Measurements from ENCODE around the gene CPB1.
"Not testable (repeated sequence)": the region's sequence is repeated elsewhere in the genome, so short reads cannot be mapped to it uniquely, and the experiment has no call there.

Gene CPB1

GRCh38 chr3:148827585-148827984 is at the start of gene CPB1:
CPB1 (plus strand) TSS chr3:148827811; CDS start chr3:148827824, 13 bp downstream.
- DNase-seq (ENCODE audit: low read depth in 1 of 2, low spot score in 1 of 2), result no peak

GRCh38 chr3:148778926-148779325 is 48.7 kb upstream of the CPB1 start:
- DNase-seq (ENCODE audit: low read depth in 1 of 2, low spot score in 1 of 2), result no peak

- DNase-seq (ENCODE audit: low read depth in 1 of 2, low spot score in 1 of 2), result not testable (repeated sequence)
Observed at GRCh38 chr3:148785026-148785425, 42.6 kb upstream of the CPB1 start.

- not testable (repeated sequence) for DNase-seq (ENCODE audit: low read depth in 1 of 2, low spot score in 1 of 2)
Observed at GRCh38 chr3:148786159-148786558, 41.5 kb upstream of the CPB1 start.

GRCh38 chr3:148789146-148789545 is 38.5 kb upstream of the CPB1 start:
- no peak for DNase-seq (ENCODE audit: low read depth in 1 of 2, low spot score in 1 of 2)

GRCh38 chr3:148789906-148790305 is 37.7 kb upstream of the CPB1 start:
- no peak for DNase-seq (ENCODE audit: low read depth in 1 of 2, low spot score in 1 of 2)

GRCh38 chr3:148790370-148790769 is 37.2 kb upstream of the CPB1 start:
- no peak for DNase-seq (ENCODE audit: low read depth in 1 of 2, low spot score in 1 of 2)

- DNase-seq (ENCODE audit: low read depth in 1 of 2, low spot score in 1 of 2), result no peak
Observed at GRCh38 chr3:148790851-148791735, 36.5 kb upstream of the CPB1 start.

- DNase-seq (ENCODE audit: low read depth in 1 of 2, low spot score in 1 of 2), result no peak
Observed at GRCh38 chr3:148791920-148792319, 35.7 kb upstream of the CPB1 start.

GRCh38 chr3:148792516-148792915 is 35.1 kb upstream of the CPB1 start:
- DNase-seq (ENCODE audit: low read depth in 1 of 2, low spot score in 1 of 2), result no peak

GRCh38 chr3:148796799-148797198 is 30.8 kb upstream of the CPB1 start:
- DNase-seq (ENCODE audit: low read depth in 1 of 2, low spot score in 1 of 2), result no peak

GRCh38 chr3:148797795-148798194 is 29.8 kb upstream of the CPB1 start:
- no peak for DNase-seq (ENCODE audit: low read depth in 1 of 2, low spot score in 1 of 2)

GRCh38 chr3:148800414-148800813 is 27.2 kb upstream of the CPB1 start:
- no peak for DNase-seq (ENCODE audit: low read depth in 1 of 2, low spot score in 1 of 2)

- DNase-seq (ENCODE audit: low read depth in 1 of 2, low spot score in 1 of 2), result no peak
Observed at GRCh38 chr3:148809835-148810234, 17.8 kb upstream of the CPB1 start.

GRCh38 chr3:148815316-148816110 is 12.1 kb upstream of the CPB1 start:
- DNase-seq (ENCODE audit: low read depth in 1 of 2, low spot score in 1 of 2), result no peak

GRCh38 chr3:148816427-148816826 is 11.2 kb upstream of the CPB1 start:
- DNase-seq (ENCODE audit: low read depth in 1 of 2, low spot score in 1 of 2), result no peak

- DNase-seq (ENCODE audit: low read depth in 1 of 2, low spot score in 1 of 2), result no peak
Observed at GRCh38 chr3:148816981-148817525, 10.6 kb upstream of the CPB1 start.

GRCh38 chr3:148820361-148821245 is 7.0 kb upstream of the CPB1 start:
- no peak for DNase-seq (ENCODE audit: low read depth in 1 of 2, low spot score in 1 of 2)

- DNase-seq (ENCODE audit: low read depth in 1 of 2, low spot score in 1 of 2), result no peak
Observed at GRCh38 chr3:148823026-148823425, 4.6 kb upstream of the CPB1 start.

- DNase-seq (ENCODE audit: low read depth in 1 of 2, low spot score in 1 of 2), result no peak
Observed at GRCh38 chr3:148825476-148825875, 2.1 kb upstream of the CPB1 start.

- no peak for DNase-seq (ENCODE audit: low read depth in 1 of 2, low spot score in 1 of 2)
Observed at GRCh38 chr3:148828136-148828690, 602 bp downstream of the CPB1 start.

Measured in activated T-helper 1 cell treated with anti-CD3 and anti-CD28 coated beads, Interleukin-2, amount 50 U/mL, for 16 hours (primary cell).